ENCODE results near the gene IL6ST. TPM values are rescaled to one million over a fixed set of nuclear protein-coding genes. Genes with fewer than 3 reads are reported as not detected.

Gene IL6ST
- 248 and 308 TPM in 2 replicates for total RNA-seq

GRCh38 chr5:55994495-55994997 lies at the start of gene IL6ST:
Gene IL6ST, minus strand, starts transcription at chr5:55994963. Its CDS starts 18,685 bp downstream, at chr5:55976278.

Other genes with a start within 250 kb of the IL6ST start
- gene IL31RA, start 143.6 kb downstream of the IL6ST start, total RNA-seq, result under 0.01 and 0.27 TPM in 2 replicates
- gene ANKRD55, start 238.4 kb upstream of the IL6ST start, total RNA-seq, result 0.09 and 0.72 TPM in 2 replicates

Data from endothelial cell of coronary artery (primary cell).